Regular cardiac myocyte (primary cell): ENCODE results near the gene TAF1. TPM values are rescaled to one million over a fixed set of nuclear protein-coding genes. Genes with fewer than 3 reads are reported as not detected.

Experiments
- total RNA-seq: library from RNA; depleted of rRNA; stranded (reverse); fragments of >200 nt; gene quantifications from 2 replicates; pipeline ENCODE4 v1.2.3, GENCODE V29; 2014

TAF1 gene, protein sequence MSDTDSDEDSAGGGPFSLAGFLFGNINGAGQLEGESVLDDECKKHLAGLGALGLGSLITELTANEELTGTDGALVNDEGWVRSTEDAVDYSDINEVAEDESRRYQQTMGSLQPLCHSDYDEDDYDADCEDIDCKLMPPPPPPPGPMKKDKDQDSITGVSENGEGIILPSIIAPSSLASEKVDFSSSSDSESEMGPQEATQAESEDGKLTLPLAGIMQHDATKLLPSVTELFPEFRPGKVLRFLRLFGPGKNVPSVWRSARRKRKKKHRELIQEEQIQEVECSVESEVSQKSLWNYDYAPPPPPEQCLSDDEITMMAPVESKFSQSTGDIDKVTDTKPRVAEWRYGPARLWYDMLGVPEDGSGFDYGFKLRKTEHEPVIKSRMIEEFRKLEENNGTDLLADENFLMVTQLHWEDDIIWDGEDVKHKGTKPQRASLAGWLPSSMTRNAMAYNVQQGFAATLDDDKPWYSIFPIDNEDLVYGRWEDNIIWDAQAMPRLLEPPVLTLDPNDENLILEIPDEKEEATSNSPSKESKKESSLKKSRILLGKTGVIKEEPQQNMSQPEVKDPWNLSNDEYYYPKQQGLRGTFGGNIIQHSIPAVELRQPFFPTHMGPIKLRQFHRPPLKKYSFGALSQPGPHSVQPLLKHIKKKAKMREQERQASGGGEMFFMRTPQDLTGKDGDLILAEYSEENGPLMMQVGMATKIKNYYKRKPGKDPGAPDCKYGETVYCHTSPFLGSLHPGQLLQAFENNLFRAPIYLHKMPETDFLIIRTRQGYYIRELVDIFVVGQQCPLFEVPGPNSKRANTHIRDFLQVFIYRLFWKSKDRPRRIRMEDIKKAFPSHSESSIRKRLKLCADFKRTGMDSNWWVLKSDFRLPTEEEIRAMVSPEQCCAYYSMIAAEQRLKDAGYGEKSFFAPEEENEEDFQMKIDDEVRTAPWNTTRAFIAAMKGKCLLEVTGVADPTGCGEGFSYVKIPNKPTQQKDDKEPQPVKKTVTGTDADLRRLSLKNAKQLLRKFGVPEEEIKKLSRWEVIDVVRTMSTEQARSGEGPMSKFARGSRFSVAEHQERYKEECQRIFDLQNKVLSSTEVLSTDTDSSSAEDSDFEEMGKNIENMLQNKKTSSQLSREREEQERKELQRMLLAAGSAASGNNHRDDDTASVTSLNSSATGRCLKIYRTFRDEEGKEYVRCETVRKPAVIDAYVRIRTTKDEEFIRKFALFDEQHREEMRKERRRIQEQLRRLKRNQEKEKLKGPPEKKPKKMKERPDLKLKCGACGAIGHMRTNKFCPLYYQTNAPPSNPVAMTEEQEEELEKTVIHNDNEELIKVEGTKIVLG (N-terminal part only)
- 32.1 and 44.3 TPM in 2 replicates for total RNA-seq

GRCh38 chrX:71365875-71366673 lies at the start of gene TAF1:
TAF1 (plus strand) TSS chrX:71366357; CDS start chrX:71366375, 18 bp downstream.

Other genes starting within 250 kb of the TAF1 start
- gene MED12, start 247.8 kb upstream of the TAF1 start, total RNA-seq: 10.4 and 12.8 TPM in 2 replicates
- under 0.01 TPM in 2 replicates for gene NLGN3, start 221.5 kb upstream of the TAF1 start, total RNA-seq
- gene GJB1, start 143.1 kb upstream of the TAF1 start, total RNA-seq: not detected in 2 replicates
- gene ZMYM3, start 112.2 kb upstream of the TAF1 start, total RNA-seq: 11.3 and 13.5 TPM in 2 replicates
- gene NONO, start 82.7 kb upstream of the TAF1 start, total RNA-seq: 307 and 422 TPM in 2 replicates
- 1.2 and 1.7 TPM in 2 replicates for gene ITGB1BP2, start 64.6 kb upstream of the TAF1 start, total RNA-seq
- gene OGT, start 166.7 kb downstream of the TAF1 start, total RNA-seq: 56.9 and 117 TPM in 2 replicates
- 1.5 and 3.4 TPM in 2 replicates for gene GCNA, start 212.1 kb downstream of the TAF1 start, total RNA-seq